H1 (cell line): Measurements from ENCODE around the gene GAS2L1. TPM values are rescaled to one million over a fixed set of nuclear protein-coding genes. Genes with fewer than 3 reads are reported as not detected.

Experiments used
- CTCF ChIA-PET: fragments of 300-600 bp; sonication (Branson Sonifier 250); formaldehyde crosslinking; loops from one replicate; lab custom pipeline; 2021; ENCODE audit not compliant: partially characterized antibody; lab: Charles Lee
- POLR2A ChIA-PET: fragments of 300-600 bp; sonication (Branson Sonifier 250); formaldehyde crosslinking; loops from one replicate; lab custom pipeline; 2021; ENCODE audit warnings: inconsistent platforms; ENCODE audit not compliant: partially characterized antibody; lab: Charles Lee
- DNase-seq, 2 experiments: peaks; one replicate each; pipeline versions ENCODE4 v3.0.0 to v3.0.0-alpha.2; 2010 to 2022; ENCODE audit warnings: low spot score in 2 of 2, low read depth in 1 of 2, mixed read lengths in 1 of 2
- FAIRE-seq: peaks from 2 replicates; lab custom pipeline; 2011; peaks lifted over from hg19 to GRCh38; lab: Jason Lieb, UNC
- H2AFZ ChIP-seq: 2 replicates; pipeline ENCODE4 v1.8.1; 2012; ENCODE audit warnings: low read length, inconsistent platforms
- H2AK5ac ChIP-seq: 2 replicates; pipeline ENCODE4 v1.6.1; 2013; ENCODE audit warnings: low read depth, low read length
- H2BK120ac ChIP-seq: replicated peaks from 2 replicates; pipeline ENCODE3; 2013; ENCODE audit warnings: low read depth, low read length, inconsistent platforms
- H2BK12ac ChIP-seq: 2 replicates; pipeline ENCODE4 v1.6.1; 2013; ENCODE audit warnings: low read depth, low read length
- H2BK15ac ChIP-seq: 2 replicates; pipeline ENCODE4 v1.6.1; 2013; ENCODE audit warnings: low read length
- H2BK20ac ChIP-seq: 2 replicates; pipeline ENCODE4 v1.6.1; 2013; ENCODE audit warnings: low read length
- H2BK5ac ChIP-seq: 2 replicates; pipeline ENCODE4 v1.6.1; 2013; ENCODE audit warnings: low read depth, low read length
- H3K14ac ChIP-seq: 2 replicates; pipeline ENCODE4 v1.6.1; 2013; ENCODE audit warnings: inconsistent platforms; ENCODE audit not compliant: insufficient read length
- H3K18ac ChIP-seq: 2 replicates; pipeline ENCODE4 v1.6.1; 2013; ENCODE audit warnings: low read length; ENCODE audit errors: extremely low read depth
- H3K23ac ChIP-seq: 2 replicates; pipeline ENCODE4 v1.6.1; 2013; ENCODE audit warnings: inconsistent platforms; ENCODE audit not compliant: insufficient read length
- H3K23me2 ChIP-seq: 2 replicates; pipeline ENCODE4 v1.6.1; 2013; ENCODE audit warnings: low read depth, low read length
- H3K27ac ChIP-seq: 2 replicates; pipeline ENCODE4 v1.6.1; 2011; ENCODE audit warnings: low read depth, low read length, inconsistent platforms
- H3K27me3 ChIP-seq, 4 experiments: replicated peaks in 1 of 4; 1 replicate in 1 of 4; 2 replicates in 3 of 4; pipeline versions ENCODE4 v1.6.1 to v1.8.1; 2011 to 2013; ENCODE audit warnings: low read length in 3 of 4, mild to moderate bottlenecking in 3 of 4, inconsistent platforms in 2 of 4, mixed read lengths in 2 of 4, moderate library complexity in 1 of 4; ENCODE audit not compliant: control insufficient read depth in 3 of 4, insufficient read depth in 3 of 4; ENCODE audit errors: extremely low read depth in 1 of 4
- H3K36me3 ChIP-seq, 4 experiments: 2 replicates each; pipeline versions ENCODE4 v1.6.1 to v1.8.1; 2011 to 2013; ENCODE audit warnings: mild to moderate bottlenecking in 4 of 4, low read length in 3 of 4, moderate library complexity in 2 of 4, control low read depth in 1 of 4, inconsistent platforms in 1 of 4; ENCODE audit not compliant: insufficient read depth in 4 of 4, control insufficient read depth in 2 of 4
- H3K4ac ChIP-seq: replicated peaks from 2 replicates; pipeline ENCODE3; 2013; ENCODE audit warnings: low read length, low read depth, mixed read lengths, inconsistent platforms; ENCODE audit not compliant: insufficient read length
- H3K4me1 ChIP-seq, 4 experiments: replicated peaks in 1 of 4; 1 replicate in 1 of 4; 2 replicates in 3 of 4; pipeline versions ENCODE4 v1.6.1 to v1.8.1; 2011 to 2013; ENCODE audit warnings: low read length in 3 of 4, inconsistent platforms in 2 of 4, mixed read lengths in 1 of 4; ENCODE audit not compliant: insufficient read depth in 4 of 4, control insufficient read depth in 3 of 4
- H3K4me2 ChIP-seq, 2 experiments: 2 replicates each; pipeline versions ENCODE4 v1.6.1 to v1.8.1; 2011 to 2013; ENCODE audit warnings: low read depth in 2 of 2, low read length in 2 of 2, control low read depth in 1 of 2, inconsistent platforms in 1 of 2, mild to moderate bottlenecking in 1 of 2; ENCODE audit not compliant: insufficient read depth in 1 of 2
- H3K4me3 ChIP-seq, 4 experiments: fragments of 200-600, 300-600 bp in 1 of 4; sonication (generic), shearing (Covaris generic), sonication (Bioruptor Twin) in 1 of 4; 2 replicates each; pipeline versions ENCODE4 v1.5.1 to v1.8.1; 2011 to 2016; ENCODE audit warnings: low read length in 4 of 4, low read depth in 3 of 4, control low read depth in 2 of 4, inconsistent platforms in 2 of 4, mild to moderate bottlenecking in 2 of 4, mixed read lengths in 1 of 4, moderate library complexity in 1 of 4; ENCODE audit not compliant: insufficient read depth in 2 of 4; ENCODE audit errors: extremely low read depth in 1 of 4
- H3K56ac ChIP-seq: replicated peaks from 2 replicates; pipeline ENCODE3; 2013; ENCODE audit warnings: low read depth, mild to moderate bottlenecking, mixed read lengths, low read length, inconsistent platforms; ENCODE audit not compliant: insufficient read length
- H3K79me1 ChIP-seq: 2 replicates; pipeline ENCODE4 v1.6.1; 2013; ENCODE audit warnings: low read depth, low read length, control low read depth
- H3K79me2 ChIP-seq, 2 experiments: 2 replicates each; pipeline versions ENCODE4 v1.6.1 to v1.8.1; 2012 to 2013; ENCODE audit warnings: low read length in 2 of 2, mild to moderate bottlenecking in 2 of 2, inconsistent platforms in 1 of 2; ENCODE audit not compliant: insufficient read depth in 2 of 2, control insufficient read depth in 1 of 2
- H3K9ac ChIP-seq, 4 experiments: replicated peaks in 1 of 4; 1 replicate in 1 of 4; 2 replicates in 3 of 4; pipeline versions ENCODE4 v1.6.1 to v1.8.1; 2011 to 2013; ENCODE audit warnings: low read depth in 3 of 4, low read length in 3 of 4, control low read depth in 2 of 4, mild to moderate bottlenecking in 2 of 4, moderate library complexity in 2 of 4, inconsistent platforms in 1 of 4; ENCODE audit errors: extremely low read depth in 1 of 4
- H3K9me3 ChIP-seq, 2 experiments: 2 replicates each; pipeline versions ENCODE4 v1.6.1 to v1.8.1; 2012 to 2013; ENCODE audit warnings: mild to moderate bottlenecking in 2 of 2, moderate library complexity in 2 of 2, control low read depth in 1 of 2, inconsistent platforms in 1 of 2, low read depth in 1 of 2, low read length in 1 of 2, mixed read lengths in 1 of 2; ENCODE audit not compliant: insufficient read depth in 2 of 2
- H4K20me1 ChIP-seq, 2 experiments: replicated peaks in 1 of 2; 2 replicates each; pipeline versions ENCODE3 to v1.8.1; 2011 to 2013; ENCODE audit warnings: inconsistent platforms in 2 of 2, low read length in 2 of 2, mild to moderate bottlenecking in 1 of 2; ENCODE audit not compliant: insufficient read depth in 2 of 2, control insufficient read depth in 1 of 2
- H4K5ac ChIP-seq: 2 replicates; pipeline ENCODE4 v1.6.1; 2013; ENCODE audit warnings: low read length, low read depth, mixed read lengths, inconsistent platforms; ENCODE audit not compliant: insufficient read length
- H4K8ac ChIP-seq: 2 replicates; pipeline ENCODE4 v1.8.0; 2013; ENCODE audit warnings: mild to moderate bottlenecking, moderate library complexity, low read length, inconsistent platforms; ENCODE audit not compliant: insufficient read depth; ENCODE audit errors: extremely low read depth
- H4K91ac ChIP-seq: replicated peaks from 2 replicates; pipeline ENCODE3; 2013; ENCODE audit warnings: low read length, mixed read lengths, inconsistent platforms; ENCODE audit not compliant: insufficient read length
- GTF2F1 ChIP-seq: IDR thresholded peaks from 2 replicates; pipeline ENCODE4 v1.6.1; 2012; ENCODE audit warnings: low read depth, low read length, improper control_type of control experiment, borderline replicate concordance
- HDAC6 ChIP-seq: IDR thresholded peaks from one replicate; pipeline ENCODE4 v1.7.1; 2012; ENCODE audit warnings: low read depth, mild to moderate bottlenecking, inconsistent platforms, low read length, moderate library complexity
- JUND ChIP-seq: IDR thresholded peaks from 2 replicates; pipeline ENCODE4 v1.6.1; 2011; ENCODE audit warnings: mild to moderate bottlenecking, improper control_type of control experiment, low read length
- NRF1 ChIP-seq: IDR thresholded peaks from 2 replicates; pipeline ENCODE4 v1.6.1; 2011; ENCODE audit warnings: mild to moderate bottlenecking, low read depth, low read length, improper control_type of control experiment
- POLR2AphosphoS5 ChIP-seq: IDR thresholded peaks from 2 replicates; pipeline ENCODE4 v1.6.1; 2011; ENCODE audit warnings: low read depth, low read length
- SRF ChIP-seq: IDR thresholded peaks from 2 replicates; pipeline ENCODE4 v1.6.1; 2011; ENCODE audit warnings: mild to moderate bottlenecking, low read depth, low read length, moderate library complexity
- SUZ12 ChIP-seq: fragments of 200-600 bp; sonication (generic); IDR thresholded peaks from 2 replicates; pipeline ENCODE4 v1.6.1; 2012; ENCODE audit warnings: mild to moderate bottlenecking, inconsistent platforms, low read length, moderate library complexity, mixed read lengths
- TAF1 ChIP-seq: IDR thresholded peaks from 2 replicates; pipeline ENCODE4 v1.6.1; 2011; ENCODE audit warnings: mild to moderate bottlenecking, low read depth, low read length
- TBP ChIP-seq: IDR thresholded peaks from 2 replicates; pipeline ENCODE4 v1.6.1; 2011; ENCODE audit warnings: low read depth, low read length, improper control_type of control experiment
- TEAD4 ChIP-seq: IDR thresholded peaks from 2 replicates; pipeline ENCODE4 v1.6.1; 2012; ENCODE audit warnings: low read depth, low read length, inconsistent platforms, mixed read lengths
- WGBS, 2 experiments: shearing (Covaris generic) in 1 of 2; methylation state at CpG; one replicate each; pipeline versions ENCODE4 v1.1.6 to v1.1.7; 2013 to 2015; ENCODE audit warnings: low lambda C conversion rate in 2 of 2, mixed read lengths in 2 of 2, inconsistent platforms in 1 of 2, low coverage in 1 of 2, missing lambda C conversion rate in 1 of 2; ENCODE audit not compliant: insufficient replicate concordance in 2 of 2, insufficient coverage in 1 of 2, insufficient read length in 1 of 2; ENCODE audit errors: extremely low coverage in 1 of 2, missing lambda C conversion rate in 1 of 2; 5-methylcytosine and 5-hydroxymethylcytosine counted together
- polyA plus RNA-seq, 7 experiments: library from polyadenylated mRNA; depleted of rRNA in 3 of 7; stranded (reverse) in 5 of 7; unstranded in 2 of 7; fragments of >200 nt in 5 of 7; fragments of 200-250 nt in 2 of 7; gene quantifications; 1 replicate in 5 of 7; 2 replicates in 1 of 7; 4 replicates in 1 of 7; pipeline versions ENCODE4 v1.2.1 to v1.2.3, GENCODE V29; 2011 to 2013; ENCODE audit warnings: missing spikeins in 2 of 7, mixed read lengths in 2 of 7
- total RNA-seq: library from RNA; stranded (reverse); fragmentation: NEBNext Ultra II Directional; extraction: Animal tissue kit (Norgen Biotek cat#: 25700); gene quantifications from 2 replicates; pipeline ENCODE4 v1.2.1, GENCODE V29; 2021
- TF ChIP-seq, protein P1 (sequence below): IDR thresholded peaks from 2 replicates; pipeline ENCODE4 v1.6.1; 2012; ENCODE audit warnings: inconsistent platforms

Gene GAS2L1
- total and polyA plus RNA-seq, 2 of the 8 experiments (the other 6 are each of a cell fraction or from before 2014, with no cell fraction given), result 3.6 to 10.1 TPM

DNA sequence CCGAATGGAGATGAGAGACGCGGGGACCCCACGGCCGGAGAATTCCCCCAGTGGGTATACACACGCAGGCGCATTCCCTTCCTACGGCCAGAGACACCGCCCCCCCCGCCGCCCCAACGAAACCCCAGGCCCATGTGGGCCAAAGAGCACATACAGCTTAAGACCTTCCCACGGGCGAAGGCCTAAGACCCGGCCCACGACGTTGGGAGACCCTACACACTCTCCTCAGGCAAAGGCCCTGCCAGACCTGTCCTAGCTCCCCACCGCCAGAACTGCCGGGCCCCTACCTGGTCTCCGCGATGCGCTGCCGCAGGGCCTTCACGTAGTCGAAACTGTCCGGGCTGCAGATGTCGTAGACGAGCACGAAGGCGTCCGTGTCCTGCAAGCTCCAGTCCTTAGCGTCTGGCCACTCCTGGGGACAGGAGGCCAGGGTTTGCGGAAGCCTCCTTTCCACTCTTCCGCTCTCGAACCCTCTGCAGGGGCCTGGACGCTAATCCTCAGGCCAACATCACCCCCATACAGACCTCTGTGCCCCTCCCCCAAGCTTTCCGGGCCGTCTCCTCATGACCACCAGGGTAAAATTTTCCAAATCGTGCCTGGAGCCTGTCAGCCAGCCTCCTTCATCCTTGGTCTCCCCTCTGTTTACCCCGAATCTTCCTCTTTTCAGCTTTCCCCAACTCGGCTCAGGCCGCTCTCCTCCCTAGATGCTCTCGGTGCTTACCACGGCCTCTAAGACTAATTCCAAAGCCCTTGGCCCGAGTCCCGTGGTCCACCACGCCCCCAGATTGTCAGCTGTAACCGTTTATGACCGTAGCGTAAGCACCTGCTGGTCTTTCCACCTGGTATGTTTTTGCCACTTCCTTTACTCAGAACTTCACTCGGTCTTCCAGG is 7.4 kb downstream of the GAS2L1 start:
- Histone ChIP-seq H3K4me1 (peaks cover 0 to 16% (median 9%) of the 10 kb centered on the region in 4 experiments; a peak in 6 of 7 replicates), H3K27ac (no peak overlapping the region), H2BK120ac (no peak overlapping the region), H4K20me1 (peaks cover 6 to 13% of the 10 kb centered on the region in 2 experiments), H3K4ac (no peak overlapping the region), H3K18ac (no peak overlapping the region), H3K36me3 (peaks cover 0 to 12% (median 0%) of the 10 kb centered on the region in 4 experiments; a peak in 1 of 8 replicates), H2BK20ac (no peak overlapping the region), H4K5ac (no peak overlapping the region), H4K91ac (no peak overlapping the region), H4K8ac (peak overlapping the region; percentile 63; the same call in 1 of the 2 replicates), H2AFZ (no peak overlapping the region), H3K9ac (no peak overlapping the region), H2BK5ac (no peak overlapping the region), H3K4me3 (no peak overlapping the region), H2AK5ac (0 out of 2 replicates have a peak overlapping the region, but pooled peaks have one; percentile 9), H3K9me3 (peaks cover 7 to 8% of the 10 kb centered on the region in 2 experiments; a peak in 3 of 4 replicates), H3K23ac (no peak overlapping the region), H2BK15ac (no peak overlapping the region), H3K79me2 (no peaks in the 10 kb centered on the region), H3K27me3 (peaks cover 29 to 46% (median 43%) of the 10 kb centered on the region in 4 experiments), H3K79me1 (no peaks in the 10 kb centered on the region), H3K14ac (no peak overlapping the region), H3K23me2 (peaks cover 6% of the 10 kb centered on the region; the same call in 1 of the 2 replicates), H3K56ac (no peak overlapping the region), H3K4me2 (peak overlapping the region in 1 of 2 experiments; percentile 74; a peak in 1 of 4 replicates), H2BK12ac (no peak overlapping the region)
- POLR2A ChIA-PET, result interaction anchor here (0.6 to 4.4 kb wide), 14 partner anchors 8 to 239 kb away, joined by 3 to 44 read pairs (median 4); partner anchors contain the start of genes GAS2L1, NEFH and THOC5
- peak in 1 of 2 experiments; percentile 49 for DNase-seq
- no peak for FAIRE-seq
- CTCF ChIA-PET, result interaction anchor here (0.6 to 4.1 kb wide), 20 partner anchors 8 to 785 kb away, joined by 3 to 41 read pairs (median 4); partner anchors contain the start of gene EMID1
- WGBS, 2 experiments, result 78% methylated on average over 42 of the region's 51 CpGs; no CpG with 5 or more reads in 1 of the 2 experiments
- TF ChIP-seq TAF1 (no peak), POLR2AphosphoS5 (no peak), SRF (no peak), GTF2F1 (no peak), HDAC6 (no peak), TBP (no peak), SUZ12 (no peak), NRF1 (no peak), JUND (no peak), TEAD4 (no peak)
- TF ChIP-seq, protein P1, sequence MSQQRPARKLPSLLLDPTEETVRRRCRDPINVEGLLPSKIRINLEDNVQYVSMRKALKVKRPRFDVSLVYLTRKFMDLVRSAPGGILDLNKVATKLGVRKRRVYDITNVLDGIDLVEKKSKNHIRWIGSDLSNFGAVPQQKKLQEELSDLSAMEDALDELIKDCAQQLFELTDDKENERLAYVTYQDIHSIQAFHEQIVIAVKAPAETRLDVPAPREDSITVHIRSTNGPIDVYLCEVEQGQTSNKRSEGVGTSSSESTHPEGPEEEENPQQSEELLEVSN, result no peak
